ENCODE data around the gene CBL.
"Not testable (repeated sequence)": the region's sequence is repeated elsewhere in the genome, so short reads cannot be mapped to it uniquely, and the experiment has no call there.

Gene CBL

DNA sequence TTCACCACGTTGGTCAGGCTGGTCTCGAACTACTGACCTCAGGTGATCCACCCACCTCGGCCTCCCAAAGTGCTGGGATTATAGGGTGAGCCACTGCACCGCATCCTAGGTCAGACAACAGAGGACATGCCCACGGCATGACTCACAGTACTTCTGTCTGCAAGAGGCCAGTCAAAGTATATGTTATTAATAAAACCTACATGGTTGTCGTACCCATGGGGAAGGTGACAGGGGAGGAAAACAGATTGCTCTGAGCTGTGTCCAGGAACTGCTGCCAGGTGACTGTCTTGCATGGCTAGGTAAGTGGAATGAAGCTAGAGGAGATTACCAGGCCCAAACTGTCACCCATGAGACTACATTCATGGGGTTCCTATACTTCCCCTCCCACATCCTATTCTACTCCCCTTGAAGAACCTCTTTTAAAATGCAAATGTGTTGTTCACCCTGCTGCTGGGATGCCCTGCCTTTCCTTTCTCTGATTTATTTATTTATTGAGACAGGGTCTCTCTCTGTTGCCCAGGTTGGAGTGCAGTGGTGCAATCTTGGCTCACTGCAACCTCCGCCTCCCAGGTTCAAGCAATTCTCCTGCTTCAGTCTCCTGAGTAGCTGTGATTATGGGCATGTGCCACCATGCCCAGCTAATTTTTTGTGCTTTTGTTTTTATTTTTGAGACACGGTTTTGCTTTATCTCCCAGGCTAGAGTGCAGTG lies 39.6 kb upstream of the CBL start:
- Histone ChIP-seq H3K4me3 (no peak overlapping the region), H3K27ac (no peak overlapping the region)
- DNase-seq (ENCODE audit: low spot score), result no peak
- TF ChIP-seq, protein P1, sequence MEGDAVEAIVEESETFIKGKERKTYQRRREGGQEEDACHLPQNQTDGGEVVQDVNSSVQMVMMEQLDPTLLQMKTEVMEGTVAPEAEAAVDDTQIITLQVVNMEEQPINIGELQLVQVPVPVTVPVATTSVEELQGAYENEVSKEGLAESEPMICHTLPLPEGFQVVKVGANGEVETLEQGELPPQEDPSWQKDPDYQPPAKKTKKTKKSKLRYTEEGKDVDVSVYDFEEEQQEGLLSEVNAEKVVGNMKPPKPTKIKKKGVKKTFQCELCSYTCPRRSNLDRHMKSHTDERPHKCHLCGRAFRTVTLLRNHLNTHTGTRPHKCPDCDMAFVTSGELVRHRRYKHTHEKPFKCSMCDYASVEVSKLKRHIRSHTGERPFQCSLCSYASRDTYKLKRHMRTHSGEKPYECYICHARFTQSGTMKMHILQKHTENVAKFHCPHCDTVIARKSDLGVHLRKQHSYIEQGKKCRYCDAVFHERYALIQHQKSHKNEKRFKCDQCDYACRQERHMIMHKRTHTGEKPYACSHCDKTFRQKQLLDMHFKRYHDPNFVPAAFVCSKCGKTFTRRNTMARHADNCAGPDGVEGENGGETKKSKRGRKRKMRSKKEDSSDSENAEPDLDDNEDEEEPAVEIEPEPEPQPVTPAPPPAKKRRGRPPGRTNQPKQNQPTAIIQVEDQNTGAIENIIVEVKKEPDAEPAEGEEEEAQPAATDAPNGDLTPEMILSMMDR (IDR thresholded peaks at IDR 0.05), result no peak

DNA sequence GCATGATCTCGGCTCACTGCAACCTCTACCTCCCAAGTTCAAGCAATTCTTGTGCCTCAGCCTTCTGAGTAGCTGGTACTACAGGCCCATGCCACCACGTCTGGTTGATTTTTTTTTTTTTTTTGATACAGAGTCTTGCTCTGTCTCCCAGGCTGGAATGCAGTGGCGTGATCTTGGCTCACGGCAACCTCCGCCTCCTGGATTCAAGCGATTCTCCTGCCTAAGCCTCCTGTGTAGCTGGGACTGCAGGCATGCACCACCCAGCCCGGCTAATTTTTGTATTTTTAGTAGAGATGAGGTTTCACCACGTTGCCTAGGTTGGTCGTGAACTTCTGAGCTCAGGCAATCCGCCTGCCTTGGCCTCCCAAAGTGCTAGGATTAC lies 39.1 kb upstream of the CBL start:
- not testable (repeated sequence) for DNase-seq (ENCODE audit: low spot score); H3K4me3 ChIP-seq; H3K27ac ChIP-seq

DNA sequence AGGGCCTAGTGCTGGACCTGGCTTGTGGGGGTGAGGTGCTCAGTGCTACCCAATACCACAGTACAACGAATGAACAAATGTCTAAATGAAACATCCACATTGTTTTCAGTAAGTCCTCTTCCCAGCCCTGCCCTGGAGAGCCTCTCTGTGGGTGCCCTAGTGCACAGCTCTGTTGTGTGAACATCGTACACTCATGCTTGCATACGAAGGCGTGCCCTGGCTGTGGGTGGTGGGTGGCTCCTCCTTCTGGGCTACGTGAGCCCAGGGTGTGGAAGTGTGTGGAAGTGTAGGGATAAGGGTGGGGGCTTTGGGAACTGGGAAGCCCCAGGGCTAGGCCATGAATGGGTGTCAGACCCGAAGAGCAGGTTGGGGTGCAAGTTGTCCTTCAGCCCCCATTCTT lies 38.2 kb upstream of the CBL start:
- H3K27ac ChIP-seq, result peak overlapping the region in 1 of 2 donors; percentile 97
- TF ChIP-seq, protein P1 (IDR thresholded peaks at IDR 0.05), result no peak
- H3K4me3 ChIP-seq, result no peak overlapping the region

DNA sequence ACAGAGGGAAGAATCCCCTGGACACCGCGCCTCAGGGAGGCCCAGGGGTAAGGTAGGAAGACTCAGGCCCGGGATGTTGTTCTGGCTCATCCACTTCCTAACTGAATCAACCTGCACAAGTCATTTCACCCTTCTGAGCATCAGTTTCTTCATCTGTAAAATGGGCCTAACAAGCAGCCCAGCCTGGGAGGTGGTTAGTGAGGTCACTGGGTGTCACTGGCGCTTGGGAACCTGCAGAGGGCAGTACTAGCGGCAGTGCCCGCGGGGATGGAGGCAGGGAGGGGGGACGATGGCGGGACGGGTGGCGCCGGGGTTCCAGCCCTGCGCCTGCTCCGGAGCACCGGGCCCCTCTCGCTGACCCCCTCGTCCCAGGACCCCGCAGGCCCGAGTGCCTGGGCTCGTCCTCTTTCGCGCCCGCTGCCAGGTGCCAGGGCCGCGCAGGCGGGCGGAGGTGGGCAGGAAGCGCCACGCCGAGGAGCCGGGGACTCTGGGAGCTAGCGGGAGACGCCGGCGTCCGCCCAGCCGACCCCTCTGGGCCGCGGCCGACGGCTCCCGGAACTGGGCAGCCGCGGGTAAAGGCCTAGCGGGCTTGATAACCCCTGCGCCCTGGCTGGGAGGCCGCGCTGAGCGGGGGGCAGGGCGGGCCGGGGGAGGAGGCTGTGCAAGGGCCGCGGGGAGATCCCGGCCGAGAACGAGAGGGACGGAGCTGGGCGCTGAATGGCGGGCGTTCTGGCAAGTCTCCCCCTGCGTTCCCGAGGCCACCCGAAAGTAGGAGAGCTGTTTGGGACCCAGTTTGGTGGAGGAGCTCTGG lies 37.5 kb upstream of the CBL start, which contains the start of gene NLRX1:
Gene NLRX1, plus strand, starts transcription at position 255 of the 811 bp plus-strand sequence. CDS start 2,679 bp downstream, outside the sequence.
- Histone ChIP-seq H3K27ac (peak within 1 kb of the TSS; percentile 97 to 100), H3K4me3 (peak within 1 kb of the TSS; percentile 86)
- TF ChIP-seq, protein P1 (IDR thresholded peaks at IDR 0.05), result peak; percentile 87
- peak; percentile 89 for DNase-seq (ENCODE audit: low spot score)

More for the DNA sequence above, 38.2 kb upstream of the CBL start:
- peak; percentile 72 for DNase-seq (ENCODE audit: low spot score)

DNA sequence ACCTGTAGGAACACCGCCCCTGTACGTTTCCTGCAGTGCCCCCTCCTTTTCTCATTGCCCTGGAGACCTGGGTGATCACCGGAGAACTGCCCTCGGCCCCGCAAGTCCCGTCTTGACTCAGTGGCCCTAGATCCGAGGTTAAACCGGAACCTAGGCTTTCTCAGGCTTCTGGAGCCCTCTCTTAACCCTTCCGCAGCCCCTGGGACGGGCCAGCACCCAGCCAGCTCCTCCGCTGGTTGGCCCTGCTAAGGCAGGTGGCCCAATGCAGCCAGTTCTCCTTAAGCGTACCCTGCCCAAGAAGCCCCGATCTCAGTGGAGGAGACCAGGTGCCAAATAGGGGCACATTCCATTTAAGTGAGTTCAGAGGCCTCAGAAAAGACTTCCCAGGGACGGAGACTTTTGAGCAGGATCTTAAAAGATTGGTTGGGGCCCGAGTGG lies 36.8 kb upstream of the CBL start:
- Histone ChIP-seq H3K4me3 (peak overlapping the region; percentile 86), H3K27ac (peak overlapping the region; percentile 97 to 100)
- TF ChIP-seq, protein P1 (IDR thresholded peaks at IDR 0.05), result no peak
- peak; percentile 84 for DNase-seq (ENCODE audit: low spot score)

DNA sequence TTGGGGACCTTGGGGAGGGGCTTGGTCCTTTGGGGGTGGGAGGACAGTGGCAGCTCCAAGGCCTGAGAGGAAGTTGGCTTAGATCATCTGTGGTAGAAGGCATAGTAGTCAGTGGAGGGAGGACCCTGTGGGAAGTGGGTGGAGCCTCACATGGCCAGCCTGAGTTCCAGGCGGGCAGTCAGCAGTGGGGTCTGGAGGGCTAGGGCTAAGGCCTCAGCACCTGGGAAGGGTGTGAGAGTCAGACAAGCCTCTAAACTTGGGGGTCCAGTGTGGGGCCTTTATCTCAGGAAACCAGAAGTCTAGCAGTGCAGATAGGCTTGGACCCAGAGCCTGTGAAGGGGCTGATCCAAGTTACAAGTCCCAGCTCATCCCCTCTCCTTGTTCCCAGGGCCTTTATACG lies 33.6 kb upstream of the CBL start:
- TF ChIP-seq, protein P1 (IDR thresholded peaks at IDR 0.05), result no peak
- no peak overlapping the region for H3K27ac ChIP-seq
- H3K4me3 ChIP-seq, result no peak overlapping the region
- no peak for DNase-seq (ENCODE audit: low spot score)

DNA sequence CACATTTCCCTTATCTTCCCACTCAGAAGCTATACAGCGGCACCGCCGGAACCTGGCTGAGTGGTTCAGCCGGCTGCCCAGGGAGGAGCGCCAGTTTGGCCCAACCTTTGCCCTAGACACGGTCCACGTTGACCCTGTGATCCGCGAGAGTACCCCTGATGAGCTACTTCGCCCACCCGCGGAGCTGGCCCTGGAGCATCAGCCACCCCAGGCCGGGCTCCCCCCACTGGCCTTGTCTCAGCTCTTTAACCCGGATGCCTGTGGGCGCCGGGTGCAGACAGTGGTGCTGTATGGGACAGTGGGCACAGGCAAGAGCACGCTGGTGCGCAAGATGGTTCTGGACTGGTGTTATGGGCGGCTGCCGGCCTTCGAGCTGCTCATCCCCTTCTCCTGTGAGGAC lies 32.7 kb upstream of the CBL start:
- H3K4me3 ChIP-seq, result no peak overlapping the region
- TF ChIP-seq, protein P1 (IDR thresholded peaks at IDR 0.05), result no peak
- DNase-seq (ENCODE audit: low spot score), result no peak

More for the DNA sequence above, 32.7 kb upstream of the CBL start:
- H3K27ac ChIP-seq, result no peak overlapping the region

Measured in coronary artery (tissue), 2 donors.